HEK293 (cell line): ENCODE results near the gene RTKN.

Experiments used
- KLF8 ChIP-seq: fragments of 450-650 bp; formaldehyde crosslinking; IDR thresholded peaks from 2 replicates; pipeline ENCODE4 v1.5.1; 2016; ENCODE audit warnings: missing biosample characterization, missing genetic modification characterization
- PRDM1 ChIP-seq: fragments of 450-650 bp; formaldehyde crosslinking; IDR thresholded peaks from 2 replicates; pipeline ENCODE4; 2016; ENCODE audit warnings: missing biosample characterization, missing genetic modification characterization
- SP3 ChIP-seq: fragments of 450-650 bp; formaldehyde crosslinking; IDR thresholded peaks from 2 replicates; pipeline ENCODE4 v1.5.1; 2016; ENCODE audit warnings: missing biosample characterization, missing genetic modification characterization
- WT1 ChIP-seq: fragments of 450-650 bp; formaldehyde crosslinking; IDR thresholded peaks from 2 replicates; pipeline ENCODE4 v1.5.1; 2016; ENCODE audit warnings: missing biosample characterization, missing genetic modification characterization
- ZBTB26 ChIP-seq: fragments of 450-650 bp; formaldehyde crosslinking; optimal IDR thresholded peaks from 2 replicates; pipeline ENCODE3; 2016; ENCODE audit warnings: missing biosample characterization, mild to moderate bottlenecking, missing genetic modification characterization
- ZEB2 ChIP-seq: fragments of 450-650 bp; formaldehyde crosslinking; IDR thresholded peaks from 2 replicates; pipeline ENCODE4 v1.5.1; 2016; ENCODE audit warnings: missing biosample characterization, missing genetic modification characterization
- ZNF175 ChIP-seq: fragments of 450-650 bp; formaldehyde crosslinking; IDR thresholded peaks from 2 replicates; pipeline ENCODE4 v1.5.1; 2016; ENCODE audit warnings: missing biosample characterization, missing genetic modification characterization
- ZNF239 ChIP-seq: fragments of 450-650 bp; formaldehyde crosslinking; IDR thresholded peaks from 2 replicates; pipeline ENCODE4 v1.5.1; 2016; ENCODE audit warnings: missing biosample characterization, missing genetic modification characterization
- ZNF394 ChIP-seq: fragments of 450-650 bp; formaldehyde crosslinking; IDR thresholded peaks from 2 replicates; pipeline ENCODE4 v1.5.1; 2016; ENCODE audit warnings: missing biosample characterization, missing genetic modification characterization, mild to moderate bottlenecking, moderate library complexity, borderline replicate concordance
- ZNF596 ChIP-seq: fragments of 450-650 bp; IDR thresholded peaks from 2 replicates; pipeline ENCODE4 v1.5.0; 2018; ENCODE audit warnings: missing biosample characterization, mild to moderate bottlenecking, missing genetic modification characterization, moderate library complexity
- ZNF623 ChIP-seq: fragments of 450-650 bp; formaldehyde crosslinking; IDR thresholded peaks from 2 replicates; pipeline ENCODE4 v1.5.1; 2016; ENCODE audit warnings: missing biosample characterization, missing genetic modification characterization
- TF ChIP-seq, protein P1 (sequence below): fragments of 450-650 bp; formaldehyde crosslinking; IDR thresholded peaks from 2 replicates; pipeline ENCODE4 v1.5.1; 2016; ENCODE audit warnings: missing biosample characterization, missing genetic modification characterization
- TF ChIP-seq, protein P2 (sequence below): fragments of 450-650 bp; formaldehyde crosslinking; IDR thresholded peaks from 2 replicates; pipeline ENCODE4 v1.5.1; 2016; ENCODE audit warnings: missing biosample characterization, missing genetic modification characterization

DNA sequence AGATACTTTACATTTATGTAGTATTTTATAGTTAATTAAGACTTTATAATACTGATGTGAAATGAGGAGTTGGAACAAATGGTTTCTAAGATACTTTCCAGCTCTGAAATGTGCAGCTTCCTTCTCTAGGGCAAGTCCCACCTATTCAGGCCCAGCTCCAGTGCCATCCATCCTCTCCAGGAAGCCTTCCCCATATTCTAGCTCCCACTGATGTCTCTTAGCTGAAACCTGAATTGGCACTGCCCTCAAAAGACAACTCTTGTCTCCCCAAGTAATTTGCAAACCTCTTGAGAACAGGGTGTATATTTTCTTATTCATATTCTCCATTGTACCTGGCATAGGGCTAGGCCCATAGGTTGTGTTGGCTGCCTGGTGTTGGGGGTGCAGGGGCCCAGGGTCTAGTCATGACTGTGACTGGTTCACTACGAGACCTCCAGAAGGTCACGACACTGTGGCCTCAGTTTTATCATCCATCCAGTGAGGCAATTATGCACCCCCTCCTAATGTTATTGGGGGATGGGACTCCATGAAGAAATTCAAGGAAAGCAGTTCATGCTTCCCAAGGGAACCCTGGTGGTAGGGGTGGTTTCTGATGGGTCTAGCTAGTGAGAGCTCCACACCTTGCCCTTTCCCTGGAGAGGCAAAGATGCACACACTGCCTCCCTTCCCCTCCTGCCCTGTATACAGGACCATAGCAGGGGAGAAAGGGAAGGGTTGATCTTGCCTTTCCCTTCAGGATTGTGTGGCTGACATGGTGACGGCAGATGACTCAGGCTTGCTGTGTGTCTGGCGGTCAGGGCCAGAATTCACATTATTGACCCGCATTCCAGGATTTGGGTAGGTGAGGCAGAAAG lies 17.4 kb downstream of the RTKN start:
- TF ChIP-seq ZNF623 (tag by site-specific recombination): no peak
- no peak for TF ChIP-seq ZBTB26
- TF ChIP-seq KLF8 (tag by site-specific recombination): no peak
- no peak for TF ChIP-seq ZNF394 (tag by site-specific recombination)
- TF ChIP-seq SP3 (tag by site-specific recombination): no peak
- TF ChIP-seq, protein P1, sequence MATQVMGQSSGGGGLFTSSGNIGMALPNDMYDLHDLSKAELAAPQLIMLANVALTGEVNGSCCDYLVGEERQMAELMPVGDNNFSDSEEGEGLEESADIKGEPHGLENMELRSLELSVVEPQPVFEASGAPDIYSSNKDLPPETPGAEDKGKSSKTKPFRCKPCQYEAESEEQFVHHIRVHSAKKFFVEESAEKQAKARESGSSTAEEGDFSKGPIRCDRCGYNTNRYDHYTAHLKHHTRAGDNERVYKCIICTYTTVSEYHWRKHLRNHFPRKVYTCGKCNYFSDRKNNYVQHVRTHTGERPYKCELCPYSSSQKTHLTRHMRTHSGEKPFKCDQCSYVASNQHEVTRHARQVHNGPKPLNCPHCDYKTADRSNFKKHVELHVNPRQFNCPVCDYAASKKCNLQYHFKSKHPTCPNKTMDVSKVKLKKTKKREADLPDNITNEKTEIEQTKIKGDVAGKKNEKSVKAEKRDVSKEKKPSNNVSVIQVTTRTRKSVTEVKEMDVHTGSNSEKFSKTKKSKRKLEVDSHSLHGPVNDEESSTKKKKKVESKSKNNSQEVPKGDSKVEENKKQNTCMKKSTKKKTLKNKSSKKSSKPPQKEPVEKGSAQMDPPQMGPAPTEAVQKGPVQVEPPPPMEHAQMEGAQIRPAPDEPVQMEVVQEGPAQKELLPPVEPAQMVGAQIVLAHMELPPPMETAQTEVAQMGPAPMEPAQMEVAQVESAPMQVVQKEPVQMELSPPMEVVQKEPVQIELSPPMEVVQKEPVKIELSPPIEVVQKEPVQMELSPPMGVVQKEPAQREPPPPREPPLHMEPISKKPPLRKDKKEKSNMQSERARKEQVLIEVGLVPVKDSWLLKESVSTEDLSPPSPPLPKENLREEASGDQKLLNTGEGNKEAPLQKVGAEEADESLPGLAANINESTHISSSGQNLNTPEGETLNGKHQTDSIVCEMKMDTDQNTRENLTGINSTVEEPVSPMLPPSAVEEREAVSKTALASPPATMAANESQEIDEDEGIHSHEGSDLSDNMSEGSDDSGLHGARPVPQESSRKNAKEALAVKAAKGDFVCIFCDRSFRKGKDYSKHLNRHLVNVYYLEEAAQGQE: no peak
- TF ChIP-seq, protein P2, sequence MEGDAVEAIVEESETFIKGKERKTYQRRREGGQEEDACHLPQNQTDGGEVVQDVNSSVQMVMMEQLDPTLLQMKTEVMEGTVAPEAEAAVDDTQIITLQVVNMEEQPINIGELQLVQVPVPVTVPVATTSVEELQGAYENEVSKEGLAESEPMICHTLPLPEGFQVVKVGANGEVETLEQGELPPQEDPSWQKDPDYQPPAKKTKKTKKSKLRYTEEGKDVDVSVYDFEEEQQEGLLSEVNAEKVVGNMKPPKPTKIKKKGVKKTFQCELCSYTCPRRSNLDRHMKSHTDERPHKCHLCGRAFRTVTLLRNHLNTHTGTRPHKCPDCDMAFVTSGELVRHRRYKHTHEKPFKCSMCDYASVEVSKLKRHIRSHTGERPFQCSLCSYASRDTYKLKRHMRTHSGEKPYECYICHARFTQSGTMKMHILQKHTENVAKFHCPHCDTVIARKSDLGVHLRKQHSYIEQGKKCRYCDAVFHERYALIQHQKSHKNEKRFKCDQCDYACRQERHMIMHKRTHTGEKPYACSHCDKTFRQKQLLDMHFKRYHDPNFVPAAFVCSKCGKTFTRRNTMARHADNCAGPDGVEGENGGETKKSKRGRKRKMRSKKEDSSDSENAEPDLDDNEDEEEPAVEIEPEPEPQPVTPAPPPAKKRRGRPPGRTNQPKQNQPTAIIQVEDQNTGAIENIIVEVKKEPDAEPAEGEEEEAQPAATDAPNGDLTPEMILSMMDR: no peak
- no peak for TF ChIP-seq WT1
- no peak for TF ChIP-seq ZEB2
- peak; percentile 65 for TF ChIP-seq PRDM1 (tag by site-specific recombination)
- TF ChIP-seq ZNF239: no peak
- no peak for TF ChIP-seq ZNF596 (tag by site-specific recombination)
- TF ChIP-seq ZNF175 (tag by site-specific recombination): no peak
